ENCODE results near the gene SNAP47.

The SNAP47 gene

DNA sequence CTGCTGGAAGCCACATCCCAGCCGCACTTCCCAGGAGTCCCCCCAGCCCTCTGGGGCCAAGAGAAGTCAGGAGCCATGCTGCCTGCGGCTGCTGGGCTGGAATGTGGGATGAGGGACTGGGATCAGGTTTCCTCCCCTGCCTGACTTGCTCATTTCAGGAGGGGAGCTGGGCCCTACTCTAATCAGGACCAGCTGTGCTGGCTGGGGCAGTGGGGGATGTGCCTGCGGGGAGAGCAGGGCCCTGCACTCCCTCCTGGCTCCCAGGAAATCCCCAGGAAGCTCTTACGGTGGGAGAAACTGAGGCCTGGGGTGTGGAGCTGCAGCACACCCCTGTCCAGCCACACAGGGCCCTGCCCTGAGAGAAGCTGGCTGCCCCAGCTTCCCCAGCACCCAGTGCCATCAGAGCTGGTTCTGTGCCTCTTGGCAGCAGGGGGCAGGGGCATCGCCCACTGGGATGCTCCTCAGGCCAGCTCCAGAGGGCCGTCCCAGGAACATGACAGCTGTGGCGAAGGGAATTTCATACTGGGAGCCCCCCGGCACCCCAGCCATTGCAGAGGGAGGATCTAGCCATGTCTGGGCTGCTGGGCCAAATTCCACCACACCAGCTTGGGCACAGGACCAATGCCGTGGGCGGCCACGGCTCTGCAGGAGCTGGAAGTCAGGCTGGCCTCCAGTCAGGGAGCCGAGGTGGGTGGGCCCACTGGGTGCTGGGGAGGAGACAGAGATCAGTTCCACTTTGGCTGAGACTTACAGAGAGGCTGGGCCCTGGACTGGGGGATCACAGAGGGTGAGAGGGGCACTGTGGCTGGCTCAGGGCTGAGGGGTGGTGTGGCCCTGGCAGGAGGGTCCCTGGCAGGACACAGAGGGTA lies 58.9 kb downstream of the SNAP47 start:
- no peak for DNase-seq

DNA sequence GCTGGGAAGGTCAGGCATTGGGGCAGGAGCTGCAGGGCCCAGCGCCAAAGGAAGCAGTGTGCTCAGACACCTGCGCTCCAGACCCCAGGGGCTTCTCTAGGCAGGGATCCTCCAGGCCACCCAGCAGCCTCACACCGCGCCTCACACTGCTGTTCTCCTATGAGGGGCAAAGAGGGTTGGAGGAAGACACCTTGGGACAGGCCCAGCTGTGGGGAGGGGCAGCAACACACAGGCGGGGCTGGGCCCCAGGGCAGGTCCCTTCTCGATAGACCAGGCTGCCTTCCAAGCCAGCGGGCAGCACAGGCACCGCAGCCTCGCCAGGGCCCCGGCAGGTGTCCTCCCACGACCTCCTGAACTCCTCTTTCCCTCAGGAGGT lies 59.6 kb downstream of the SNAP47 start:
- no peak for DNase-seq

DNA sequence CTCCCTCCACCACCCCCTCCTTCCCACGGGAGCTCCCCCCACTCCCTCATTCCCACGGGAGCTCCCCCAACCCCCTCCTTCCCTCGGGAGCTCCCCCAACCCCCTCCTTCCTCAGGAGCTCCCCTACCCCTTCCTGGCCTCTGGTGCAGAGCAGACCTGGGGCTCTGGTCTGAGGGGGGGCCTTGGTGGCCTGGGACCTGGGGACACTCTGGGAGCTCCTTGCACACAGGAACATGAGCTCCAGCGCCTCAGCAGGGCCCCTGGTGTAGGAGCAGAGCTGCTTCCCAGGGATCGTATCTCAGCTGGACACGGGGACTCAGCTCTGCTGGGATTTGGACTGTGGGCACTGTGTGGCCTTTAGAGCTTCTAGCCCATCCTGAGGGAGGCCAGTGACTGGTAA lies 60.5 kb downstream of the SNAP47 start:
- no peak for DNase-seq

DNA sequence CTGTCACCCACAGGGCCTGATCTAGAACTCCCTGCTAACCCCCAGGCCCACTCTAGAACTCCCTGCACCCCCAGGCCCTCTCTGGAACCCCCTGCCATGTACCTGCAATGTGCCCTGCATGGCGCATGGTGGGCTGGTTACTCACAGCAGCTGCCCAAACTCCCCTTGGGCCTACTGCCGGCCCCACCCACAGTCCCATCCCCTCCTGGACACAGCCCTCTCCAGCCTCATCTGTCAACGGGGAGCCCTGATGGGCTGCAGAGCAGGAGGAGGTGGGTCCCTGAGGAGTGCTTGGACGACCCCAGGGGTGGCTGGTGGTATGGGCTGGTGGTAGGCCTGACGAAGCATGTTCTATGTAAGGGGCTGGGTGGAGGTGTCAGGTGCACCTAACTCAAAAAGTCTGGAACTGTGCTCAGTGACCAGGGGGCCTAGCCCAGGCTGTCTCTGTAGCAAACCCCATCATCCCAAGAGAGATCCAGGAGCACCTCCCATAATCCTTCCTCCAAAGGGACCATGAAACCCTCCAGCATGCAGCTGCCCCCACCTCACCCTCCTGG lies 61.2 kb downstream of the SNAP47 start:
- no peak for DNase-seq

DNA sequence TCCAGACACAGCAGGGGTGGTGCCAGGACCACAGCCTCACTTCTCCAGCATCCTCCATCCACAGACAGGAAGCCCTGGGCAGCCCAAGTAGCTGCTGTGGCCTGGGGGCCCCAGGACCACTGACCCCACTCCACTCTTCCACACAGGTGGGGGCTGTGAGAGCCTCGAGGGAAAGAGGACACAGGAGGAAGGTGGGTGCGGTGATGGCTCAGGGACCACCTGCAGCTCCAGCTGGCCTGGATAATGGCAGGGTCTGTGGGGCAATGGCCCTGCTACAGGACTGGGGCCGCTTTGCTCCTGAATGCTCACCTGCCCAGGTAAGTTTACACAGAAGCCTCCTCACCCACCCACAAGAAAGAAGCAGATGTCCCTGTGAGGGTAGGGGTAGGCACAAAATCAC lies 61.9 kb downstream of the SNAP47 start:
- no peak for DNase-seq

- no peak for DNase-seq
These were observed 62.4 kb downstream of the SNAP47 start for GRCh38 chr1:227797625-227798024.

DNA sequence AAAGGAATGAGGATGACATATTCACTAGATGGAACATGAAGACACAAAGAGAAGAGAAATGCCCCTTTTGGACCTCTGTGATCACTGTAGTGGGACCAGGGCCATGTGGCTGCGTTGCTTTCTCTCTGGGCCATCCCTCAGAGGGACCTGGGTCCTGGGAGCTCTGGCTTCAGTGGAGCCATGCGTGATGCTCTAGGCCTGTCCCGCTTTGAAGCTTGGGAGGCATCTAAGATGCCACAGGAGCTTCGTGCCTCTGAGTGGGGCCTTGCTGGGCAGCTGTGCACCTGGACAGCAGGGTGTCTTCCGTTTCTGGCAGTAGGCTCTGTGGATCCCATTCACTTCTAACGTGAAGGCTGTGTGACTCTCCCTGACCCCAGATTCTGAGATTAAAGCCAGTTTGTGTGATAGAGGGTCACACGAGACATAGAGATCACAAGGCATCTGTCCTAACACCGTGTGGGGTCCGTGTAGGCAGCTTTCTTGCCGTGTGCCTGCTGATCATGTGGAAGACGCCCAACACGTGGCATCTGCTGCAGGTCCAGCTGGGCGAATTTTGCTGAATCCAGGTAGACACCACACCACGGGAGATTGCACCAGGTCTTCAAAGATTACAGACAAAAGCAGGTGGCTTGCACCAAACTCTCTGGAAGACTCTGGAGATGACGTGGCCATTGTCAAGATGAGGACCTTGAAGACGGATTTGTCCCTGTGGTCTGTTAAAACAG lies 63.0 kb downstream of the SNAP47 start:
- DNase-seq = no peak

GRCh38 chr1:227799756-227800155 lies 64.5 kb downstream of the SNAP47 start:
- no peak for DNase-seq

DNA sequence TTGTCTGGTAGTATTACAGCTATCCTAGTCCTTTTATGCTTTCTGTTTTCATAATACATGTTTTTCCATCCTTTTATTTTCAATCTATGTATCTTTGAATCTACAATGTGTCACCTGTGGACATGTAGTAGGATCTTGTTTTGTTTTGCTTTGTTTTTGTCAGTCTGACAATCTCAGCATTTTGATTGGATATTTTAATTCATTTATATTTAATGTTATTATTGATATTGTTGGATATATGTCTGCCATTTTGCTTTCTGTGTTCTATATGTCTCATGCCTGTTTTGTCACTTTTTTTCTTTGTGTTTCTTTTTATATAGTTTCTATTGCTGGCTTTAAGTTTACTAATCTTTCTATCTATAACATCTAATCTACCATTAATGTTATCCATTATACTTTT lies 68.7 kb downstream of the SNAP47 start:
- DNase-seq = no peak

DNA sequence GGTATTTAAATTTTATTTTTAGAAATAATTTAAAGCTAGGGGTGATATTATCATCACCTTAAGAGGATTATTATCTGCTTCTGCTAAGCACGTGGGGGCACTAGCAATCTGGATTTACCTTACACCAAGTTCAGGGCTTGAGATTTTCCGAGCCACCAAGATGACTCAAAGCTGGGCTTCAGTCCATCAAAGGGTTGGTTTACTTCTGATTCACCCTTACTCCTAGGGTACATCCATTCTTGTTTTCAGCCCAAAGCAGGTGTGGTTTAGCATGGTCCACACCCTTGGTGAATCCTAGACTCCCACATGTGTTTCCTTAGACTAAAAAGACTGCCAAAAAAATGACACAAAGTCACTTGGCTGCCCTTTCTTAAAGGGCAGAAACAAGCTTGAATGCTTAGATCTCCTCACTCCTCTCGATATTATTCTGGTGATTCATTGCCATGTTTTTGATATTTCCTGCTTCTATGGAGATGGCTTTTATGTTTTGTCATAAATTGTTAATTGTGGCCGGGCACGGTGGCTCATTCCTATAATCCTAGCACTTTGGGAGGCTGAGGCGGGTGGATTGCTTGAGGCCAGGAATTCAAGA lies 70.5 kb downstream of the SNAP47 start:
- DNase-seq = no peak

GRCh38 chr1:227808566-227808965 lies 73.3 kb downstream of the SNAP47 start:
- no peak for DNase-seq

DNA sequence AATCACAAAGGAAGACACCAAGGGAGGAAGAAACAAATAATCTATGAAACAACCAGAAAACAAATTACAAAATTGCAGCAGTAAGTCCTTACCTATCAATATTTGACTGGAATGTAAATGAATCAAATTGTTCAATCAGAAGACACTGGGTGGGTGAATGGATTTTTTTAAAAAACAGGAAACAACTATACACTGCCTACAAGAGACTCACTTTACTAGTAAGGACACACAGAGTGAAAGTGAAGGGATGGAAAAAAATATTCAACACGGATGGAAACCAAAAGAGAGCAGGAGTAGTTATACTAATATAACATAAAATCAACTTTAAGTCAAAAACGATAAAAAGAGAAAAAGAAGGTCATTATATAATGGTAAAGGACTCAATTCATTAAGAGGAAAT lies 73.8 kb downstream of the SNAP47 start:
- DNase-seq = no peak

DNA sequence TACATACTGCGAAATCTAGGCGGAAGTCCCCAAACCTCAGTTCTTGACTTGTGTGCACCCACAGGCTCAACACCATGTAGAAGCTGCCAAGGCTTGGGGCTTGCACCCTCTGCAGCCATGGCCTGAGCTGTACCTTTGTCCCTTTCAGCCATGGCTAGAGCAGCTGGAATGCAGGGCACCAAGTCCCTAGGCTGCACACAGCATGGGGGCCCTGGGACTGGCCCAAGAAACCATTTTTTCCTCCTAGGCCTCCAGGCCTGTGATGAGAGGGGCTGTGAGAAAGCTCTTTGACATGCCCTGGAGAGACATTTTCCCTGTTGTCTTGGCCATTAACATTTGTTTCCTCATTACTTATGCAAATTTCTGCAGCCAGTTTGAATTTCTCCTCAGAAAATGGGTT lies 78.7 kb downstream of the SNAP47 start:
- DNase-seq = no peak

GRCh38 chr1:227815468-227816409 lies 80.5 kb downstream of the SNAP47 start, which contains the start of gene PRSS38:
PRSS38 (plus strand) TSS chr1:227815675; CDS start chr1:227815717, 42 bp downstream.
- no peak for DNase-seq

DNA sequence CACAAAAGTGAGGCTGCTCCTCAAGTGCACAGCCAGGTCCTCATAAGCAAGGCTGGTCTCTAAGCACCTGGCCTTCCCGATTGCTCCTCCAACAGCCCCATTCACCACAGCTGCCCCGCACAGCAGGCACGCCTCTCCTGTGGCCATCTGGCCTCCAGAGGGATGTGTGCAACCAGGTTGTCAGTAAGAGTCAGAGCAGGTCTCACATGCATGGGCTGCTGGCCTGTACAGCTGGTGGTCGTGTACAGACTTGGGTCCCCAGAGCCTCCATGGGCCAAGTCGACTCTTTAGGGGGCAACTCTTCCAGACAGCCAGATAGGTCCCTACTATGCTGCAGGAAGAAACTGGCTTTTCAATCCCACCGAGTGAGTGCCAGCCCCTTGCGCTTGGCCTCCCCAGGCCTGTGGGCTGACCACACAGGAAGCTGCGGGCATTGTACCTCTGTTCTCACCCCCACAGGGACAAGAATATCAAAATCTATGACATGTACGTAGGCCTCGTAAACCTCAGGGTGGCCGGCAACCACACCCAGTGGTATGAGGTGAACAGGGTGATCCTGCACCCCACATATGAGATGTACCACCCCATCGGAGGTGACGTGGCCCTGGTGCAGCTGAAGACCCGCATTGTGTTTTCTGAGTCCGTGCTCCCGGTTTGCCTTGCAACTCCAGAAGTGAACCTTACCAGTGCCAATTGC lies 81.7 kb downstream of the SNAP47 start:
- DNase-seq = no peak

- DNase-seq = no peak
These were observed 88.3 kb downstream of the SNAP47 start for GRCh38 chr1:227823537-227823936.

- DNase-seq = no peak
These were observed 89.0 kb downstream of the SNAP47 start for GRCh38 chr1:227824204-227824603.

DNA sequence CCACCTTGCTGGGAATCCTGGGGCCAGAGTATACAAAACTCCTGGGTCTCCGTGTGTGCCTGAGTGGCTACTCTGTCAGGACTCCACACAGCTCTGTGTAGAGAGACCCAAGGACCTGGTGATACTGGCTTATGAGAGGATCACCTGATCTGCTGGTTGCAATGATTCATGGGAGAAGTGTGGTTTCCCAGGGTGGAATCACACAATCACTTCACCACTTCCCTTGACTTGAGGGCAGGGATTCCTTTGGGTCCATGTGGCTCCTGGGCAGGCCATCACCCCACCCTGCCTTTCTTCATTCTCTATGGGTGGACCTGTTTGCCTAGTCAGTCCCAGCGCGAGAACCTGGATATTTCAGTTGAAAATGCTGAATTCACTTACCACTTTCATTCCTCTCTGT lies 93.6 kb downstream of the SNAP47 start:
- no peak for DNase-seq
